ENCODE data around the gene ADGRL3. TPM values are rescaled to one million over a fixed set of nuclear protein-coding genes. Genes with fewer than 3 reads are reported as not detected.
"Not testable (repeated sequence)": the region's sequence is repeated elsewhere in the genome, so short reads cannot be mapped to it uniquely, and the experiment has no call there.

Gene ADGRL3
- total and polyA plus RNA-seq, 2 donors, result 0.82 to 2.0 TPM

- H3K4me1 ChIP-seq (ENCODE audit: control insufficient read depth in 2 of 2, insufficient read depth in 2 of 2, low read length in 2 of 2), result no peaks in the 10 kb centered on the region
- DNase-seq (ENCODE audit: low read depth in 6 of 9, low spot score in 9 of 9), result no peak
- H3K36me3 ChIP-seq (ENCODE audit: control insufficient read depth in 2 of 2, insufficient read depth in 2 of 2, low read length in 1 of 2), result no peaks in the 10 kb centered on the region
- 97% methylated on average over 1 of the region's 1 CpG for WGBS
- no peaks in the 10 kb centered on the region for H3K9me3 ChIP-seq (ENCODE audit: control insufficient read depth in 2 of 2, insufficient read depth in 1 of 2, low read length in 1 of 2)
- no peak overlapping the region for H3K4me3 ChIP-seq (ENCODE audit: low read length in 2 of 2)
- H3K27ac ChIP-seq (ENCODE audit: low read depth in 1 of 2, low read length in 1 of 2), result no peak overlapping the region
- no peaks in the 10 kb centered on the region for H3K27me3 ChIP-seq (ENCODE audit: control insufficient read depth in 2 of 2, insufficient read depth in 1 of 2, low read length in 1 of 2)
Observed at GRCh38 chr4:61959087-61959486, 759.0 kb downstream of the ADGRL3 start.

- H3K4me3 ChIP-seq (ENCODE audit: low read length in 2 of 2), result no peak overlapping the region
- no peaks in the 10 kb centered on the region for H3K27me3 ChIP-seq (ENCODE audit: control insufficient read depth in 2 of 2, insufficient read depth in 1 of 2, low read length in 1 of 2)
- no peak for DNase-seq (ENCODE audit: low read depth in 6 of 9, low spot score in 9 of 9)
- no peaks in the 10 kb centered on the region for H3K4me1 ChIP-seq (ENCODE audit: control insufficient read depth in 2 of 2, insufficient read depth in 2 of 2, low read length in 2 of 2)
- H3K9me3 ChIP-seq (ENCODE audit: control insufficient read depth in 2 of 2, insufficient read depth in 1 of 2, low read length in 1 of 2), result peaks cover 0 to 6% of the 10 kb centered on the region in 2 donors
- WGBS, result 79% methylated on average over 4 of the region's 4 CpGs
- no peaks in the 10 kb centered on the region for H3K36me3 ChIP-seq (ENCODE audit: control insufficient read depth in 2 of 2, insufficient read depth in 2 of 2, low read length in 1 of 2)
- no peak overlapping the region for H3K27ac ChIP-seq (ENCODE audit: low read depth in 1 of 2, low read length in 1 of 2)
Observed at GRCh38 chr4:61984260-61984909, 784.3 kb downstream of the ADGRL3 start.

GRCh38 chr4:61985426-61985825 is 785.3 kb downstream of the ADGRL3 start:
- Histone ChIP-seq H3K36me3 (ENCODE audit: control insufficient read depth in 2 of 2, insufficient read depth in 2 of 2, low read length in 1 of 2) (no peaks in the 10 kb centered on the region), H3K4me1 (ENCODE audit: control insufficient read depth in 2 of 2, insufficient read depth in 2 of 2, low read length in 2 of 2) (no peaks in the 10 kb centered on the region), H3K4me3 (ENCODE audit: low read length in 2 of 2) (no peak overlapping the region), H3K9me3 (ENCODE audit: control insufficient read depth in 2 of 2, insufficient read depth in 1 of 2, low read length in 1 of 2) (peaks cover 0 to 4% of the 10 kb centered on the region in 2 donors), H3K27me3 (ENCODE audit: control insufficient read depth in 2 of 2, insufficient read depth in 1 of 2, low read length in 1 of 2) (no peaks in the 10 kb centered on the region), H3K27ac (ENCODE audit: low read depth in 1 of 2, low read length in 1 of 2) (no peak overlapping the region)
- 96% methylated on average over 4 of the region's 4 CpGs for WGBS
- DNase-seq (ENCODE audit: low read depth in 6 of 9, low spot score in 9 of 9), result no peak

GRCh38 chr4:61986929-61987328 is 786.8 kb downstream of the ADGRL3 start:
- not testable (repeated sequence) for DNase-seq (ENCODE audit: low read depth in 6 of 9, low spot score in 9 of 9); H3K9me3 ChIP-seq (ENCODE audit: control insufficient read depth in 2 of 2, insufficient read depth in 1 of 2, low read length in 1 of 2); H3K4me3 ChIP-seq (ENCODE audit: low read length in 2 of 2); H3K36me3 ChIP-seq (ENCODE audit: control insufficient read depth in 2 of 2, insufficient read depth in 2 of 2, low read length in 1 of 2); H3K27ac ChIP-seq (ENCODE audit: low read depth in 1 of 2, low read length in 1 of 2); H3K4me1 ChIP-seq (ENCODE audit: control insufficient read depth in 2 of 2, insufficient read depth in 2 of 2, low read length in 2 of 2); H3K27me3 ChIP-seq (ENCODE audit: control insufficient read depth in 2 of 2, insufficient read depth in 1 of 2, low read length in 1 of 2)
- 98% methylated on average over 7 of the region's 7 CpGs for WGBS

- Histone ChIP-seq H3K27ac (ENCODE audit: low read depth in 1 of 2, low read length in 1 of 2) (no peak overlapping the region), H3K4me1 (ENCODE audit: control insufficient read depth in 2 of 2, insufficient read depth in 2 of 2, low read length in 2 of 2) (no peaks in the 10 kb centered on the region), H3K36me3 (ENCODE audit: control insufficient read depth in 2 of 2, insufficient read depth in 2 of 2, low read length in 1 of 2) (no peaks in the 10 kb centered on the region), H3K9me3 (ENCODE audit: control insufficient read depth in 2 of 2, insufficient read depth in 1 of 2, low read length in 1 of 2) (peaks cover 0 to under 1% of the 10 kb centered on the region in 2 donors), H3K4me3 (ENCODE audit: low read length in 2 of 2) (no peak overlapping the region), H3K27me3 (ENCODE audit: control insufficient read depth in 2 of 2, insufficient read depth in 1 of 2, low read length in 1 of 2) (no peaks in the 10 kb centered on the region)
- 81% methylated on average over 2 of the region's 2 CpGs for WGBS
- DNase-seq (ENCODE audit: low read depth in 6 of 9, low spot score in 9 of 9), result no peak
Observed at GRCh38 chr4:61992351-61992750, 792.2 kb downstream of the ADGRL3 start.

- Histone ChIP-seq H3K36me3 (ENCODE audit: control insufficient read depth in 2 of 2, insufficient read depth in 2 of 2, low read length in 1 of 2) (no peaks in the 10 kb centered on the region), H3K27me3 (ENCODE audit: control insufficient read depth in 2 of 2, insufficient read depth in 1 of 2, low read length in 1 of 2) (no peaks in the 10 kb centered on the region), H3K4me3 (ENCODE audit: low read length in 2 of 2) (no peak overlapping the region), H3K4me1 (ENCODE audit: control insufficient read depth in 2 of 2, insufficient read depth in 2 of 2, low read length in 2 of 2) (no peaks in the 10 kb centered on the region), H3K9me3 (ENCODE audit: control insufficient read depth in 2 of 2, insufficient read depth in 1 of 2, low read length in 1 of 2) (no peaks in the 10 kb centered on the region), H3K27ac (ENCODE audit: low read depth in 1 of 2, low read length in 1 of 2) (no peak overlapping the region)
- DNase-seq (ENCODE audit: low read depth in 6 of 9, low spot score in 9 of 9), result no peak
- 92% methylated on average over 6 of the region's 6 CpGs for WGBS
Observed at GRCh38 chr4:61994036-61994435, 793.9 kb downstream of the ADGRL3 start.

- no peak for DNase-seq (ENCODE audit: low read depth in 6 of 9, low spot score in 9 of 9)
- H3K27ac ChIP-seq (ENCODE audit: low read depth in 1 of 2, low read length in 1 of 2), result no peak overlapping the region
Observed at GRCh38 chr4:61995717-61996340, 795.7 kb downstream of the ADGRL3 start.

GRCh38 chr4:61996943-61997342 is 796.8 kb downstream of the ADGRL3 start:
- no peak for DNase-seq (ENCODE audit: low read depth in 6 of 9, low spot score in 9 of 9)
- Histone ChIP-seq H3K27ac (ENCODE audit: low read depth in 1 of 2, low read length in 1 of 2) (no peak overlapping the region), H3K36me3 (ENCODE audit: control insufficient read depth in 2 of 2, insufficient read depth in 2 of 2, low read length in 1 of 2) (no peaks in the 10 kb centered on the region), H3K4me1 (ENCODE audit: control insufficient read depth in 2 of 2, insufficient read depth in 2 of 2, low read length in 2 of 2) (no peaks in the 10 kb centered on the region), H3K9me3 (ENCODE audit: control insufficient read depth in 2 of 2, insufficient read depth in 1 of 2, low read length in 1 of 2) (no peaks in the 10 kb centered on the region), H3K4me3 (ENCODE audit: low read length in 2 of 2) (no peak overlapping the region), H3K27me3 (ENCODE audit: control insufficient read depth in 2 of 2, insufficient read depth in 1 of 2, low read length in 1 of 2) (no peaks in the 10 kb centered on the region)
- 99% methylated on average over 1 of the region's 1 CpG for WGBS

More at GRCh38 chr4:61995717-61996340, 795.7 kb downstream of the ADGRL3 start:
- Histone ChIP-seq H3K4me1 (ENCODE audit: control insufficient read depth in 2 of 2, insufficient read depth in 2 of 2, low read length in 2 of 2) (no peaks in the 10 kb centered on the region), H3K9me3 (ENCODE audit: control insufficient read depth in 2 of 2, insufficient read depth in 1 of 2, low read length in 1 of 2) (no peaks in the 10 kb centered on the region), H3K4me3 (ENCODE audit: low read length in 2 of 2) (no peak overlapping the region), H3K36me3 (ENCODE audit: control insufficient read depth in 2 of 2, insufficient read depth in 2 of 2, low read length in 1 of 2) (no peaks in the 10 kb centered on the region), H3K27me3 (ENCODE audit: control insufficient read depth in 2 of 2, insufficient read depth in 1 of 2, low read length in 1 of 2) (no peaks in the 10 kb centered on the region)
- WGBS, result 92% methylated on average over 2 of the region's 2 CpGs

- 88% methylated on average over 2 of the region's 2 CpGs for WGBS
- Histone ChIP-seq H3K27ac (ENCODE audit: low read depth in 1 of 2, low read length in 1 of 2) (no peak overlapping the region), H3K27me3 (ENCODE audit: control insufficient read depth in 2 of 2, insufficient read depth in 1 of 2, low read length in 1 of 2) (no peaks in the 10 kb centered on the region), H3K9me3 (ENCODE audit: control insufficient read depth in 2 of 2, insufficient read depth in 1 of 2, low read length in 1 of 2) (no peaks in the 10 kb centered on the region), H3K36me3 (ENCODE audit: control insufficient read depth in 2 of 2, insufficient read depth in 2 of 2, low read length in 1 of 2) (no peaks in the 10 kb centered on the region), H3K4me3 (ENCODE audit: low read length in 2 of 2) (no peak overlapping the region), H3K4me1 (ENCODE audit: control insufficient read depth in 2 of 2, insufficient read depth in 2 of 2, low read length in 2 of 2) (no peaks in the 10 kb centered on the region)
- DNase-seq (ENCODE audit: low read depth in 6 of 9, low spot score in 9 of 9), result no peak
Observed at GRCh38 chr4:61997831-61998230, 797.7 kb downstream of the ADGRL3 start.

Measured in thymus (tissue), 11 donors.